SK-N-SH (cell line): ENCODE results near the gene CLEC16A.

Experiments used
- ELF1 ChIP-seq: IDR thresholded peaks from 2 replicates; pipeline ENCODE4 v1.4.0; 2012
- EP300 ChIP-seq, 2 experiments: IDR thresholded peaks; 2 replicates each; pipeline versions ENCODE4 v1.4.0 to v1.6.1; 2012; ENCODE audit warnings: borderline replicate concordance in 1 of 2, low read depth in 1 of 2, low read length in 1 of 2
- RCOR1 ChIP-seq: fragments of 150-350 bp; IDR thresholded peaks from 2 replicates; pipeline ENCODE4 v1.6.1; 2017; ENCODE audit warnings: antibody characterized with exemption, low read length
- TCF12 ChIP-seq: IDR thresholded peaks from 2 replicates; pipeline ENCODE4 v1.4.0; 2012
- TF ChIP-seq, protein P1 (sequence below): fragments of 200-600 bp; sonication (generic); IDR thresholded peaks from 2 replicates; pipeline ENCODE4 v1.6.1; 2017; ENCODE audit warnings: antibody characterized with exemption, mild to moderate bottlenecking, moderate library complexity
- TF ChIP-seq, protein P2 (sequence below): IDR thresholded peaks from 2 replicates; pipeline ENCODE4 v1.6.1; 2012; ENCODE audit warnings: mild to moderate bottlenecking, low read depth, low read length, moderate library complexity

DNA sequence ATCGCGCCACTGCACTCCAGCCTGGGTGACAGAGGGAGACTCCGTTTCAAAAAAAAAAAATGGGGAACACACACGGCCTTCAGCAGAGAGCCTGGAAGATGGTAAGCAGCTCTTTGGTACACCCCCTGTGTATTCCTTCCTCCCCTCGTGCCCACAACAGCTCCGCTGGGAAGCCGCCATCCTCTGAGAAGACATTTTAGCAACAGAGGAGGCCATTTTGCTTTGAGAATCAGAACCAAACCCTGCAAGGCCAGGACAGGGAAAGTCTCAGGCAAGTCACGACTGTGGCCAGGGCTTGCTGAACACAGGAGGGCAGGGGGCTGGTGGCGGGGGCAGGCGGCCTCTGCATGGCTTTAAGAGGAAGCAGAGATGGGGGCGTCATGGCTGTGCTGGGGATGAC, 265.9 kb downstream of the CLEC16A start:
- no peak for TF ChIP-seq TCF12
- TF ChIP-seq, protein P1, sequence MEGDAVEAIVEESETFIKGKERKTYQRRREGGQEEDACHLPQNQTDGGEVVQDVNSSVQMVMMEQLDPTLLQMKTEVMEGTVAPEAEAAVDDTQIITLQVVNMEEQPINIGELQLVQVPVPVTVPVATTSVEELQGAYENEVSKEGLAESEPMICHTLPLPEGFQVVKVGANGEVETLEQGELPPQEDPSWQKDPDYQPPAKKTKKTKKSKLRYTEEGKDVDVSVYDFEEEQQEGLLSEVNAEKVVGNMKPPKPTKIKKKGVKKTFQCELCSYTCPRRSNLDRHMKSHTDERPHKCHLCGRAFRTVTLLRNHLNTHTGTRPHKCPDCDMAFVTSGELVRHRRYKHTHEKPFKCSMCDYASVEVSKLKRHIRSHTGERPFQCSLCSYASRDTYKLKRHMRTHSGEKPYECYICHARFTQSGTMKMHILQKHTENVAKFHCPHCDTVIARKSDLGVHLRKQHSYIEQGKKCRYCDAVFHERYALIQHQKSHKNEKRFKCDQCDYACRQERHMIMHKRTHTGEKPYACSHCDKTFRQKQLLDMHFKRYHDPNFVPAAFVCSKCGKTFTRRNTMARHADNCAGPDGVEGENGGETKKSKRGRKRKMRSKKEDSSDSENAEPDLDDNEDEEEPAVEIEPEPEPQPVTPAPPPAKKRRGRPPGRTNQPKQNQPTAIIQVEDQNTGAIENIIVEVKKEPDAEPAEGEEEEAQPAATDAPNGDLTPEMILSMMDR = no peak
- no peak for TF ChIP-seq RCOR1
- TF ChIP-seq ELF1 = no peak
- TF ChIP-seq, protein P2, sequence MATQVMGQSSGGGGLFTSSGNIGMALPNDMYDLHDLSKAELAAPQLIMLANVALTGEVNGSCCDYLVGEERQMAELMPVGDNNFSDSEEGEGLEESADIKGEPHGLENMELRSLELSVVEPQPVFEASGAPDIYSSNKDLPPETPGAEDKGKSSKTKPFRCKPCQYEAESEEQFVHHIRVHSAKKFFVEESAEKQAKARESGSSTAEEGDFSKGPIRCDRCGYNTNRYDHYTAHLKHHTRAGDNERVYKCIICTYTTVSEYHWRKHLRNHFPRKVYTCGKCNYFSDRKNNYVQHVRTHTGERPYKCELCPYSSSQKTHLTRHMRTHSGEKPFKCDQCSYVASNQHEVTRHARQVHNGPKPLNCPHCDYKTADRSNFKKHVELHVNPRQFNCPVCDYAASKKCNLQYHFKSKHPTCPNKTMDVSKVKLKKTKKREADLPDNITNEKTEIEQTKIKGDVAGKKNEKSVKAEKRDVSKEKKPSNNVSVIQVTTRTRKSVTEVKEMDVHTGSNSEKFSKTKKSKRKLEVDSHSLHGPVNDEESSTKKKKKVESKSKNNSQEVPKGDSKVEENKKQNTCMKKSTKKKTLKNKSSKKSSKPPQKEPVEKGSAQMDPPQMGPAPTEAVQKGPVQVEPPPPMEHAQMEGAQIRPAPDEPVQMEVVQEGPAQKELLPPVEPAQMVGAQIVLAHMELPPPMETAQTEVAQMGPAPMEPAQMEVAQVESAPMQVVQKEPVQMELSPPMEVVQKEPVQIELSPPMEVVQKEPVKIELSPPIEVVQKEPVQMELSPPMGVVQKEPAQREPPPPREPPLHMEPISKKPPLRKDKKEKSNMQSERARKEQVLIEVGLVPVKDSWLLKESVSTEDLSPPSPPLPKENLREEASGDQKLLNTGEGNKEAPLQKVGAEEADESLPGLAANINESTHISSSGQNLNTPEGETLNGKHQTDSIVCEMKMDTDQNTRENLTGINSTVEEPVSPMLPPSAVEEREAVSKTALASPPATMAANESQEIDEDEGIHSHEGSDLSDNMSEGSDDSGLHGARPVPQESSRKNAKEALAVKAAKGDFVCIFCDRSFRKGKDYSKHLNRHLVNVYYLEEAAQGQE = no peak
- no peak for TF ChIP-seq EP300 (IDR thresholded peaks at IDR 0.05; ENCODE audit: borderline replicate concordance in 1 of 2, low read depth in 1 of 2, low read length in 1 of 2)
